Inferior parietal cortex (tissue), 1 donor: ENCODE results near the gene PACRG.
"Not testable (repeated sequence)": the region's sequence is repeated elsewhere in the genome, so short reads cannot be mapped to it uniquely, and the experiment has no call there.

Experiments used
- DNase-seq: peaks from one replicate; pipeline ENCODE4 v3.0.0-alpha.2; 2016; ENCODE audit errors: extremely low spot score

The PACRG gene

DNA sequence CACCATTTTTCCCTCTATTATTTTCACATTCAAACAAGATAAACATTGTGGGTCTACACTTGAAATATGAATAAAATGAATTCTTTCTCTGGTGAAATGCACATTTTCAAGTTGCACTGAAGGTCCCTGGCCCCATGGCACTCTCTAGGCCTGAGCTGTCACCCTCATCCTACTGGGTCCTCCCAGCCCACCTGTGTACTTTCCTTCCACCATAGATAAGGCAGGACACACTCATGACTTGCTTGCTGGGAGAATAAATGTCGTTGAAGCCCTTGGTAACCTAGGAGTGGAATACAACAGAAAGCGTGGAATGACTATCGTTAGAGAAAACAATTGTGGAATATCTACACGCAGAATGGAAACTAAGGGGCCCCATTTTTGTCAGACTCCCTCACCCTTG, 585.8 kb downstream of the PACRG start:
- DNase-seq: no peak

GRCh38 chr6:163313981-163314380, 586.2 kb downstream of the PACRG start:
- DNase-seq: no peak

GRCh38 chr6:163314791-163315470, 587.2 kb downstream of the PACRG start:
- DNase-seq: peak; percentile 82

GRCh38 chr6:163316866-163317495, 589.2 kb downstream of the PACRG start:
- not testable (repeated sequence) for DNase-seq

- DNase-seq: no peak
Measured at GRCh38 chr6:163318071-163318786, 590.5 kb downstream of the PACRG start.

- DNase-seq: no peak
Measured at GRCh38 chr6:163319609-163320366, 592.0 kb downstream of the PACRG start.

DNA sequence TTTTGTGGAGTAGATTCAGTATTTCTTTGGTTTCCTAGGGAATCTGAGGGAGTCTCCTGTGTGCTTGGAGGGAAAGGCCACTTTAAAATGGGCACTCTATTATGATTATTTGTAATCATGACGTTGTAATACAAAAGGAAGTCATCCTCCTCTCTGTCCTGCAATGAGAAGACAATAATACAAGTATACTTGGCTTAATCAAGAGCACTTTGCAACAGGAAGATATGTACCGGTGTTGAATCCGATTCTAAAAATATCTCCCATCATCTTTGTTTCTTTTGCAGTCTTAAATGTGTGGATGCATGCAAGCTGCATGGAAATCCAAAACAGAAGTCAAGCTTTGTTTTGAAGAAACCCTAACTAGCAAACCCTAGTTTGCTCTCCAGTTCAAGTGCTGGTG, 592.6 kb downstream of the PACRG start:
- no peak for DNase-seq

- DNase-seq: no peak
Measured at GRCh38 chr6:163320804-163321203, 593.0 kb downstream of the PACRG start.

GRCh38 chr6:163321717-163322116, 593.9 kb downstream of the PACRG start:
- DNase-seq: no peak

DNA sequence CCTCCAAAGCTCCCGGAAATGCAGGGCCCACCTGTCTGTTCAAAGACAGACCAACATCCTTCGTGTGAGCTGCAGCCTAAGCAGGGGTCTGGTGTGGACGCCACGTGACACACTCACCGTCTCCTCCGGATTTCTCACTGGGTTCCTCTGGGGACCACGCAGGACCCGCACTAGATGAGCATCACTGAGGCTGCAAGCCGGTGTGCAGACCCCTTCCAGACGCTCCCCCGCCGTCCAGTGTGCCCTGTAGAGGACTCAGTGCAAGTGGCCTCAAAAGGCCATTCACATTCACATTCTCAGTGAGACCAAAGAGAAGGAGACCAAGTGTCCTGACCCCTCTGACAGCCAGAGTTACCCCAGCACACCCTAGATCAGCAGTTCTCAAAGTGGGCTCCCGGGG, 595.5 kb downstream of the PACRG start:
- no peak for DNase-seq

- DNase-seq: peak; percentile 53
Measured at GRCh38 chr6:163323705-163324104, 595.9 kb downstream of the PACRG start.

- DNase-seq: peak; percentile 65
Measured at GRCh38 chr6:163324326-163324687, 596.5 kb downstream of the PACRG start.

DNA sequence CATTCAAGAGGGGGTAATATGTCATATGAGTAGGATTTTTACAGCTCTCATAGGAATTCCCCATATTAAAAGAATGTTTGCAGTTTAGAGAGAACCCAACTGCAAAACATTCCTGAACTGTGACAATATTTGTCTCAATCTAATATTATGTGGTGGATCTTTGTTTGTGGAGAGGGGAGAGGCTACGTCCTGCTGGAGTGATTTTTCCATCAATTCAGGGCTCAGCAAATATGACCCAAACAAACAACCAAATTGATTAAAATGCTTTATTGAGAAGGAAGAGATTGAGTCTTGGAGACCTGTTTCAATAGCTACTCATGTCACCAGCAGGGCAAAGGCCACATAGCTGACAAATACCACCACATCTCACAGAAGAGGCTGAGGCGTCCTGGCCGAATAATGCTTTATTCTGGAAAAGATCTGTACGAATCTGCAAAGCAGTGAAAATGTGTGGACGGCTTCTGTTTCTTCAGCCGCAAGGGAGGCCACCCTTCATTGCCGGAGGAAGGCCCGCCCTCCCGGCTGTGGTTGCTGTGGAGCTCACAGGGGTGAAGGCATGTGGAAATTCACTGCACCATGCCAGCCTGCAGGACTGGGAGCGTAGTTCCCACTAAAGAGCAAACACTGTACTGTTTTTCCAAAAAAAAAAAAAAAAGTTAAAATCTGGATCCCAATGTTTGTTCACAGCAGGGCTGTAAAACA, 597.1 kb downstream of the PACRG start:
- peak; percentile 62 for DNase-seq

- no peak for DNase-seq
Measured at GRCh38 chr6:163325390-163325784, 597.6 kb downstream of the PACRG start.

DNA sequence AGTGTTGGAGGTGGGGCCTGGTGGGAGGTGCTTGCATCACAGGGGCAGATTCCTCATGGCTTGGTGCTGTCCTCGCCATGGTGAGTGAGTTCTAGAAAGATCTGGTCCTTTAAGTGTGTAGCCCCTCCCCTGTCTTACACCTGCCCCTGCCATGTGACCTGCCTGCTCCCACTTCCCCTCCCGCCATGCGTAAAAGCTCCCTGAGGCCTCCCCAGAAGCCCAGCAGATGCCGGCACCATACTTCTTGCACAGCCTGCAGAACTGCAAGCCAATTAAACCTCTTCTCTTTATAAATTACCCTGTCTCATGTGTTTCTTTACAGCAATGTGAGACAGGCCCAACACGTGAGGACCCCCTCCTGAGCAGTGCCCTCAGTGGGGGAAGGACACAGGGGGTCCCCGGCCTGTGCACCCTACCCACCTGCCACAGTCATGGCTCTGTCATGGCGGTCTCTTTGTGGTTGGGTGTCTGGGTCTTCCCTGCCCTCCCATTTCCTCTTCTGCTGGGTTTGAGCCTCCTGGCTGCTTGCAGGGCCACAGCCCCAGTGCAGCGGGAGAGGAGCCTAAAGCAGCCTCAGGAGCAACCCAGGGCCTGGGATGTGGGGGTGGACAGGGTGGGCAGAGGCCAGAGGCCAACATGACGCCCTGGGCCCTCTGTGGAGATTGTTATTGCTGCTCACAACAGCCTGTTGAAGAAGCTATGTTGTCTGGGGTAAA, 599.5 kb downstream of the PACRG start:
- no peak for DNase-seq

- DNase-seq: no peak
Measured at GRCh38 chr6:163327921-163328320, 600.1 kb downstream of the PACRG start.

- no peak for DNase-seq
Measured at GRCh38 chr6:163328411-163328810, 600.6 kb downstream of the PACRG start.

GRCh38 chr6:163329991-163330390, 602.2 kb downstream of the PACRG start:
- no peak for DNase-seq

DNA sequence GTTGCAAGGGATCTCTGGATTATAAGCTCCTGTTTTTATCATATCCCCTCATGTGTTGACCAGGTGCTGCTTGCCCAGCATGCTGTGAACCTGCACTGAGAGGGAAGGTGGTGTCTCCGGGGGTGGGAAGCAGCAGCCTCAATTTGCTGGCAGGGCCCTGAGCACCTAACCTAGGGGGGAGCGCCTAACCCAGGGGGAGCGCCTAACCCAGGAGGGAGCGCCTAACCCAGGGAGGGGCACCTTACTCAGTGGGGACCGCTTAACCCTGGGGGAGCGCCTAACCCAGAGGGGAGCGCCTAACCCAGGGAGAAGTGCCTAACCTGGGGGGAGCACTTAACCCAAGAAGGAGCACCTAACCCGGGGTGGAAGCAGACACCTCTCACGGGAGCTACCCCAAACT, 603.5 kb downstream of the PACRG start:
- DNase-seq: no peak

GRCh38 chr6:163332575-163332974, 604.8 kb downstream of the PACRG start:
- DNase-seq: no peak

- no peak for DNase-seq
Measured at GRCh38 chr6:163333038-163333437, 605.3 kb downstream of the PACRG start.
